Measurements from ENCODE around the gene EPHA7. TPM values are rescaled to one million over a fixed set of nuclear protein-coding genes. Genes with fewer than 3 reads are reported as not detected.

Gene EPHA7
- total RNA-seq, 4 donors from 2014 or later = 0.07 to 0.88 (median 0.14) TPM

GRCh38 chr6:93358435-93358834, 60.9 kb downstream of the EPHA7 start:
- ATAC-seq = no peak
- H3K27ac ChIP-seq = no peak overlapping the region
- no peak overlapping the region for H3K4me3 ChIP-seq
- DNase-seq = no peak
- no peaks in the 10 kb centered on the region for H3K27me3 ChIP-seq
- H3K4me1 ChIP-seq = no peaks in the 10 kb centered on the region
- no peaks in the 10 kb centered on the region for H3K36me3 ChIP-seq
- intact Hi-C loops (cut with DNase I; ENCODE audit: low total_unique reads) = no loop called here
- in situ Hi-C loops (cut with MboI; ENCODE audit: low sequenced_read_pairs in 4 of 4) = no loop called here
- TF ChIP-seq POLR2A (IDR thresholded peaks at IDR 0.05) (no peak), CTCF (IDR thresholded peaks at IDR 0.05 in 4 of 5, conservative IDR thresholded peaks at IDR 0.05 in 1 of 5) (no peak)
- no peaks in the 10 kb centered on the region for H3K9me3 ChIP-seq

DNA sequence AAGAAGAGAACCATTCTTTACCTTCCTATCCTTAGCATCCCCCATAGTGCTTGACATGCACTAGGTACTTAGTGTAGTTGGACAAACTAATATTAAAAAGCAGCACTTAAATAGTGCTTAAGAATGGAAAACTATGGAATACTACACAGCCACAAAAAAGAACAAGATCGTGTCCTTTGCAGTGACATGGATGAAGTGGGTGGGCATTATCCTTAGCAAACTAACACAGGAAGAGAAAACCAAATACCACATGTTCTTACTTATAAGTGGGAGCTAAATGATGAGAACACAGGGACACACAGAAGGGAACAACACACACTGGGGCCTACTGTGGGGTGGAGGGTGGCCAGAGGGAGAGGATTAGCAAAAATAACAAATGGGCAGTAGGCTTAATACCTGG, 66.8 kb downstream of the EPHA7 start:
- Histone ChIP-seq H3K9me3 (no peaks in the 10 kb centered on the region), H3K27me3 (no peaks in the 10 kb centered on the region), H3K27ac (no peak overlapping the region), H3K4me3 (no peak overlapping the region), H3K36me3 (no peaks in the 10 kb centered on the region), H3K4me1 (no peaks in the 10 kb centered on the region)
- ATAC-seq (no peak), DNase-seq (no peak)
- intact Hi-C loops (cut with DNase I; ENCODE audit: low total_unique reads) = no loop called here
- TF ChIP-seq CTCF (IDR thresholded peaks at IDR 0.05 in 4 of 5, conservative IDR thresholded peaks at IDR 0.05 in 1 of 5) (no peak), POLR2A (IDR thresholded peaks at IDR 0.05) (no peak)
- in situ Hi-C loops (cut with MboI; ENCODE audit: low sequenced_read_pairs in 4 of 4) = no loop called here

DNA sequence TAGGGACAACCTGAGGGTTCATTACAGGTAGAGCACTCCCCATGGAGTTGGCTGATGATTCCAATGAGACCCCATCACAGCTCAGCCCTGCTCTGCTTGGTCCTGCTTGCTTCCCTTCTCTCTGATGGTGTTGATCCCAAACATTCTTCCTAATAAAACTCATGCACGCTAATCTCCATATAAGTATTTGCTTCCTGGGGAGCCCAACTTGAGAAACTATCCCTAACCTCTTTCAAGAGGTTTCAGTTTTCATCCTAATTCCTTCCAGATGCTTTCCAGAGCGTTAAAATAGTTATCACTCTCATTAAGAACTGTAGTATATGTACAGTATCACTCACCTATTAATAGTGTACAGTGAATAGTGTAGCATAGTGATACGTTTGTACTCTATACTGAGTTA, 68.1 kb downstream of the EPHA7 start:
- no peak for ATAC-seq
- Histone ChIP-seq H3K4me3 (no peak overlapping the region), H3K27ac (no peak overlapping the region), H3K9me3 (no peaks in the 10 kb centered on the region), H3K4me1 (no peaks in the 10 kb centered on the region), H3K36me3 (no peaks in the 10 kb centered on the region), H3K27me3 (no peaks in the 10 kb centered on the region)
- DNase-seq = no peak
- in situ Hi-C loops (cut with MboI; ENCODE audit: low sequenced_read_pairs in 4 of 4) = no loop called here
- intact Hi-C loops (cut with DNase I; ENCODE audit: low total_unique reads) = no loop called here
- TF ChIP-seq CTCF (IDR thresholded peaks at IDR 0.05 in 4 of 5, conservative IDR thresholded peaks at IDR 0.05 in 1 of 5) (no peak), POLR2A (IDR thresholded peaks at IDR 0.05) (no peak)

DNA sequence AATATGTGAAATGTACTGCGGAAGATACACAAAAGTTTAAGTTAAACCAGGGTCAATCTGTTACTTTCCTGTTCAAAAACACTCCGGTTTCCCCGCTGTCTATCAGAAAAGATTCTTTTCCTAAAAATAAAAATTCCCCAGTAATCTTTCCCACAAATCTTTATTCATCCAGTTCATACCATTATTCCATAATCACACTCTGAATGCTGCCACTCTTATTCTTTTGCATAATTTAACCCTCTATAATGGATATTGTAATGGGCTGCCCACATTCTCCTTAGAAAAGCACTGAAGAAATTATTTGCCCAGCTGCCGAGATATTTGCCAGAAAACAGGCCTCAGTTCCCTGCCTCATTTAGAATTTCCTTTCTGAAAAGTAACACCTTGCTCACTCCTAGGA, 68.6 kb downstream of the EPHA7 start:
- H3K9me3 ChIP-seq = no peaks in the 10 kb centered on the region
- in situ Hi-C loops (cut with MboI; ENCODE audit: low sequenced_read_pairs in 4 of 4) = no loop called here

More for the DNA sequence above, 68.6 kb downstream of the EPHA7 start:
- intact Hi-C loops (cut with DNase I; ENCODE audit: low total_unique reads) = no loop called here
- TF ChIP-seq CTCF (IDR thresholded peaks at IDR 0.05 in 4 of 5, conservative IDR thresholded peaks at IDR 0.05 in 1 of 5) = no peak
- no peak for TF ChIP-seq POLR2A (IDR thresholded peaks at IDR 0.05)
- no peaks in the 10 kb centered on the region for H3K36me3 ChIP-seq
- ATAC-seq = no peak
- H3K27me3 ChIP-seq = no peaks in the 10 kb centered on the region
- no peaks in the 10 kb centered on the region for H3K4me1 ChIP-seq
- no peak overlapping the region for H3K27ac ChIP-seq
- H3K4me3 ChIP-seq = no peak overlapping the region
- DNase-seq = no peak
